Mucosa of descending colon (tissue), 3 donors: ENCODE data around the gene PTGIS. TPM values are rescaled to one million over a fixed set of nuclear protein-coding genes. Genes with fewer than 3 reads are reported as not detected.

Experiments
- ATAC-seq: fragments of 200-7000 bp; cut with Tn5 transposase; one replicate; pipeline ENCODE4 v1.9.1; 2020; ENCODE audit warnings: mild to moderate bottlenecking, moderate library complexity
- DNase-seq, 3 donors: peaks; one replicate each; pipeline ENCODE4 v3.0.0-alpha.2; 2020
- H3K36me3 ChIP-seq: fragments of 200-600 bp; one replicate; pipeline ENCODE4 v1.8.0; 2021; ENCODE audit warnings: low read depth, mild to moderate bottlenecking
- H3K4me1 ChIP-seq: fragments of 200-600 bp; one replicate; pipeline ENCODE4 v1.8.0; 2021; ENCODE audit warnings: low read depth, mild to moderate bottlenecking
- H3K4me3 ChIP-seq: fragments of 200-600 bp; one replicate; pipeline ENCODE4 v1.8.0; 2021; ENCODE audit warnings: mild to moderate bottlenecking
- H3K9me3 ChIP-seq: fragments of 200-600 bp; one replicate; pipeline ENCODE4 v1.8.0; 2021; ENCODE audit warnings: mild to moderate bottlenecking
- CTCF ChIP-seq: fragments of 200-600 bp; IDR thresholded peaks from one replicate; pipeline ENCODE4 v1.8.0; 2022; ENCODE audit warnings: antibody characterized with exemption, mild to moderate bottlenecking
- intact Hi-C, 2 donors: fragments of 100-400 bp; cut with DNase I in 1 of 2; cut with micrococcal nuclease in 1 of 2; formaldehyde crosslinking; loops; one replicate each; pipeline versions ENCODE4 v1.11.0 to v1.11.1; 2022; cut with DNase I, micrococcal nuclease
- total RNA-seq, 3 donors: library from RNA; stranded (reverse); fragmentation: NEBNext Ultra II Directional in 2 of 3; extraction: Animal tissue kit (Norgen Biotek cat#: 25700) in 2 of 3; gene quantifications; one replicate each; pipeline versions ENCODE4 v1.2.1 to v1.2.4, GENCODE V29; 2021 to 2023
- donor health status: DM: no; HTN: no; CAD: no; lungs with moderate emphysema.
- donor health status: DM: no; HTN: no; CAD: no.
- donor health status: DM: no; HTN: yes; CAD: no.

Gene PTGIS
- total RNA-seq, 3 donors from 2014 or later: 3.8 to 45.8 (median 12.3) TPM

GRCh38 chr20:49485563-49485962 lies 82.4 kb downstream of the PTGIS start:
- intact Hi-C loops: loop anchor here in 1 of 2 donors (5.0 to 10.0 kb wide), 2 partner anchors 103 to 151 kb away; no protein-coding TSS in a partner anchor
- no peak for DNase-seq
- no peak for ATAC-seq
- Histone ChIP-seq H3K36me3 (no peaks in the 10 kb centered on the region), H3K9me3 (no peaks in the 10 kb centered on the region), H3K4me1 (peaks cover 2% of the 10 kb centered on the region), H3K4me3 (no peak overlapping the region)
- no peak for TF ChIP-seq CTCF

- Histone ChIP-seq H3K36me3 (no peaks in the 10 kb centered on the region), H3K4me1 (peaks cover 2% of the 10 kb centered on the region), H3K9me3 (no peaks in the 10 kb centered on the region), H3K4me3 (no peak overlapping the region)
- TF ChIP-seq CTCF: peak; percentile 53
- peak; percentile 69 to 82 (median 82) for DNase-seq
- intact Hi-C loops: loop anchor here in 1 of 2 donors (5.0 to 10.0 kb wide), 2 partner anchors 102 to 150 kb away; no protein-coding TSS in a partner anchor
- peak; percentile 92 for ATAC-seq
Observed at GRCh38 chr20:49484180-49485140, 83.5 kb downstream of the PTGIS start.

GRCh38 chr20:49483696-49484123 lies 84.2 kb downstream of the PTGIS start:
- TF ChIP-seq CTCF: no peak
- DNase-seq (no peak), ATAC-seq (no peak)
- H3K36me3 ChIP-seq: no peaks in the 10 kb centered on the region
- H3K4me3 ChIP-seq: no peak overlapping the region
- peaks cover 2% of the 10 kb centered on the region for H3K4me1 ChIP-seq
- intact Hi-C loops: loop anchor here in 1 of 2 donors (10.0 kb wide), 1 partner anchor 149 kb away; no protein-coding TSS in a partner anchor
- no peaks in the 10 kb centered on the region for H3K9me3 ChIP-seq

- ATAC-seq: no peak
- H3K36me3 ChIP-seq: no peaks in the 10 kb centered on the region
- TF ChIP-seq CTCF: no peak
- H3K9me3 ChIP-seq: no peaks in the 10 kb centered on the region
- intact Hi-C loops: loop anchor here in 1 of 2 donors (10.0 kb wide), 1 partner anchor 148 kb away; no protein-coding TSS in a partner anchor
- peaks cover 2% of the 10 kb centered on the region for H3K4me1 ChIP-seq
- DNase-seq: no peak
- H3K4me3 ChIP-seq: no peak overlapping the region
Observed at GRCh38 chr20:49483018-49483695, 84.8 kb downstream of the PTGIS start.

GRCh38 chr20:49482621-49483017 lies 85.3 kb downstream of the PTGIS start, which contains the start of gene KCNB1:
KCNB1 (minus strand) TSS chr20:49482668; CDS start chr20:49482480, 188 bp downstream.
- ATAC-seq (peak; percentile 67), DNase-seq (peak; percentile 52 to 61 (median 56))
- no peaks in the 10 kb centered on the region for H3K36me3 ChIP-seq
- no peak within 1 kb of the TSS for H3K4me3 ChIP-seq
- peaks cover 2% of the 10 kb centered on the region for H3K4me1 ChIP-seq
- TF ChIP-seq CTCF: no peak
- intact Hi-C loops: loop anchor here in 1 of 2 donors (10.0 kb wide), 1 partner anchor 148 kb away; no protein-coding TSS in a partner anchor
- H3K9me3 ChIP-seq: no peaks in the 10 kb centered on the region
